A204.1 (cell line): Measurements from ENCODE around the gene CPD.

Experiments
- FAIRE-seq: peaks from 2 replicates; lab custom pipeline; 2012; peaks lifted over from hg19 to GRCh38; lab: Jason Lieb, UNC

Gene CPD

DNA sequence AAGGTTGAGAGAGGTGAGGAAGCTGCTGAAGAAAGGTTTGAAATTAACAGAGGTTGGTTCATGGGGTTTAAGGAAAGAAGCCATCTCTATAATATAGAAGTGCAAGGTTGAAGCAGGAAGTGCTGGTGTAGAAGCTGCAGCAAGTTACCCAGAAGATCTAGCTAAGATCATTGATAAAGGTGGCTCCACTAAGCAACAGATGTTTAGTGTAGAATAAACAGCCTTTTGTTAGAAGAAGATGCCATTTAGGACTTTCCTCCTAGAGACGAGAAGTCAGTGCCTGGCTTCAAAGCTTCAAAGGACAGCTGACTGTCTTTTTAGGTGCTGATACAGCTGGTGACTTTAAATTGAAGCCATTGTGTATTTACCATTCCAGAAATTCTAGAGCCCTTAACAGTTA is 127.8 kb downstream of the CPD start:
- FAIRE-seq = no peak

DNA sequence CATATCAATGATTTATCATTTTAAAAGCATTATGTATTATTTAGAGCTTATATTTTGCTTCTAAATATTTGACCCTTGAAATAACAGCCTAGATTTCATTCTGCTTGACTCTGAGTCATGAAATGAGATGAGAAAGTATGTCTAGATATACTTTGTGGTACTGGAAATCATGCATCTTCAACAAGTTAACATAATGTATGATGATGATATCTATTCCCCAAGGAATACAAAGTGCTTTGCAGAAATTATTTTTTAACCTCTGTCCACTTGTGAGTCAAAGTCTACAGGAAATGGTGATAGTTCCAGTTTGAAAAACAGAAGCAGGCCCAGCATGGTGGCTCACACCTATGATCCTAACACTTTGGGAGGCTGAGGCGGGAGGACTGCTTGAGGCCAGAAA is 134.6 kb downstream of the CPD start:
- FAIRE-seq = no peak

DNA sequence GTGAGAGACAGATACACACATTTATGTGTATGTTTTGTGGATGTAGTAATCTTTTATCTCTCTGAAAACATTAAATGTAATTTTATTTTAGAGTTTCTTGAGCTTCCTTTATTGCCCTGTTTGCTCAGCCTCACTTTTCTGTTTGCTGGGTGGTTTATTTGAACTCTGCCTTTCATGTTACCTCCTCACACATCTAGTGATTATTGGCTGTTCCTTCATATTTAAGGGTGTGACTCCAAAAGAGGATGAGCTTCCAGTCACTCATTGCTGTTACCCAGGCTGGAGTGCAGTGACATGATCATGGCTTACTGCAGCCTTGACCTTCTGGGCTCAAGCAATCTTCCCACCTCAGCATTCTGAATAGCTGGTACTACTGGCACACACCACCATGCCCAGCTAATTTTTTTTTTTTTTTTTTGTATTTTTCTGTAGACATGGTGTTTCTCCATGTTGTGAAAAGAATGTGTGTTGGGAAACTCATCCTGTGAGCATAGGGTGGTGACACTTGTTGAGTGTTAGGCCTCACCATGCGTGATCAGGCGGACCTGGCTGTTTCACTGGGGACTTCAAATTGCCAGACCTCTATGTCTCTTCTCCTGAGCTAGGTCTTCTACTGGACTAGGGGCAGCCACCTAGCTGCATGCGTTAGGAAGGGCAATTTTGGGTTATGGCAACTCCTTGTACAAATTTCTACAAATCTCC is 136.3 kb downstream of the CPD start:
- FAIRE-seq = no peak

DNA sequence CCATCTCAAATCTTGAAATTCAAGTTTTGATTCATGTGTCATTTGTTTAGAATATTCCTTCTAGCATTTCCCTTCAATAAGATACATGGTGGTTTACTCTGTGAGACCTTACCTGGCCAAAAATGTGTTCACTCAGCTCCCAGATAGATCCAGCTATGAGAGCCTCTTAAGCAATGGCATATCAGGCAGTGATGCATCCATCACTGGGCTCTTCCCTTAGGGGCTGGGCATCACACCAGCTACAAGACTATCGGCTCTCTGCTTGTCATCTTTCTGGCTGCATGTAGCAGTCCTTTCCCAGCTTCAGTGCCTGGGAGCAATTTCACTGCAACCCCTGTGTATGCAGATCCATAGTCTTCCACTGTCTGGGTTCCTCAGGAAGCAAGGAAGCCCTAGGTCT is 139.1 kb downstream of the CPD start:
- FAIRE-seq = no peak

DNA sequence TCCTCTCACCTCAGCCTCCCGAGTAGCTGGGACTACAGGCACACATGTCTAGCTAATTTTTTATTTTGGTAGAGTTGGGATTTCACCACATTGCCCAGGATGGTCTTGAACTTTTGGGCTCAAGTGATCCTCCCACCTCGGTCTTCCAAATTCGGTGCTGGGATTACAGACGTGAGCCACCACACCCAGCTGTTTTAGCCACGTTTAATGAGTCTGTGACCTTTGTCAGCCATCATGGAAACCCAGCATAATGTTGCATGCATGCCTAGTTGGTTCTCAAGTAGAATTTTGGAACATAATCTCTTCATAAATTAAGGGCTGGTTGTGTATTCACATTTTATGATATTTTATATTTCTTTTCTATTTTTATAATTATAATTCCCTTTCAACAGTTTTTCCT is 140.4 kb downstream of the CPD start:
- no peak for FAIRE-seq
